Liver (tissue), 9 donors: ENCODE data around the gene LCTL. TPM values are rescaled to one million over a fixed set of nuclear protein-coding genes. Genes with fewer than 3 reads are reported as not detected.

Experiments used
- DNase-seq: peaks from one replicate; pipeline ENCODE4 v3.0.0-alpha.2; 2017; ENCODE audit warnings: low spot score
- H3K27ac ChIP-seq, 2 donors: one replicate each; pipeline ENCODE4 v1.7.0; 2013; ENCODE audit warnings: inconsistent platforms in 2 of 2, low read length in 2 of 2, control low read depth in 1 of 2, low read depth in 1 of 2, mild to moderate bottlenecking in 1 of 2
- H3K27me3 ChIP-seq, 4 donors: one replicate each; pipeline versions ENCODE4 v1.6.1 to v1.7.0; 2013; ENCODE audit warnings: low read length in 3 of 4, inconsistent platforms in 1 of 4, mild to moderate bottlenecking in 1 of 4, moderate library complexity in 1 of 4; ENCODE audit not compliant: control insufficient read depth in 4 of 4, insufficient read depth in 4 of 4
- H3K36me3 ChIP-seq, 4 donors: one replicate each; pipeline versions ENCODE4 v1.6.1 to v1.7.0; 2013; ENCODE audit warnings: low read length in 3 of 4, mild to moderate bottlenecking in 3 of 4, low read depth in 1 of 4, moderate library complexity in 1 of 4; ENCODE audit not compliant: control insufficient read depth in 4 of 4, insufficient read depth in 3 of 4
- H3K4me1 ChIP-seq, 4 donors: one replicate each; pipeline versions ENCODE4 v1.6.1 to v1.7.0; 2013; ENCODE audit warnings: low read length in 3 of 4, mild to moderate bottlenecking in 3 of 4, moderate library complexity in 1 of 4; ENCODE audit not compliant: control insufficient read depth in 4 of 4, insufficient read depth in 4 of 4
- H3K4me3 ChIP-seq, 3 donors: one replicate each; pipeline versions ENCODE4 v1.6.1 to v1.7.0; 2013; ENCODE audit warnings: low read length in 3 of 3, control low read depth in 1 of 3, low read depth in 1 of 3, mild to moderate bottlenecking in 1 of 3
- H3K9ac ChIP-seq, 2 donors: one replicate each; pipeline ENCODE4 v1.7.0; 2013; ENCODE audit warnings: low read length in 2 of 2, mild to moderate bottlenecking in 2 of 2, moderate library complexity in 2 of 2, control low read depth in 1 of 2, low read depth in 1 of 2
- H3K9me3 ChIP-seq, 4 donors: one replicate each; pipeline versions ENCODE4 v1.6.1 to v1.7.0; 2013; ENCODE audit warnings: low read length in 3 of 4; ENCODE audit not compliant: control insufficient read depth in 4 of 4
- EGR1 ChIP-seq, 2 donors: IDR thresholded peaks; 2 replicates each; pipeline ENCODE4 v1.6.1; 2016 to 2018; ENCODE audit warnings: antibody characterized with exemption in 2 of 2, low read depth in 2 of 2
- FOXA1 ChIP-seq: IDR thresholded peaks from 2 replicates; pipeline ENCODE4 v1.6.1; 2016; ENCODE audit warnings: antibody characterized with exemption
- FOXA2 ChIP-seq: IDR thresholded peaks from 2 replicates; pipeline ENCODE4 v1.6.1; 2016; ENCODE audit warnings: antibody characterized with exemption
- GABPA ChIP-seq, 2 donors: IDR thresholded peaks in 1 of 2; conservative IDR thresholded peaks in 1 of 2; 2 replicates each; pipeline ENCODE4 v1.6.1; 2016; ENCODE audit warnings: antibody characterized with exemption in 2 of 2, mild to moderate bottlenecking in 1 of 2, moderate library complexity in 1 of 2
- HNF4A ChIP-seq, 2 donors: conservative IDR thresholded peaks; 2 replicates each; pipeline ENCODE4 v1.6.1; 2016; ENCODE audit warnings: antibody characterized with exemption in 2 of 2, mild to moderate bottlenecking in 2 of 2
- HNF4G ChIP-seq: IDR thresholded peaks from 2 replicates; pipeline ENCODE4 v1.6.1; 2016; ENCODE audit warnings: antibody characterized with exemption
- JUND ChIP-seq, 2 donors: IDR thresholded peaks; 2 replicates each; pipeline ENCODE4 v1.6.1; 2016; ENCODE audit warnings: antibody characterized with exemption in 2 of 2
- MAX ChIP-seq: IDR thresholded peaks from 2 replicates; pipeline ENCODE4 v1.6.1; 2016; ENCODE audit warnings: antibody characterized with exemption
- NR2F2 ChIP-seq: IDR thresholded peaks from 2 replicates; pipeline ENCODE4 v1.6.1; 2016; ENCODE audit warnings: antibody characterized with exemption
- REST ChIP-seq: IDR thresholded peaks from 2 replicates; pipeline ENCODE4 v1.6.1; 2016; ENCODE audit warnings: antibody characterized with exemption, mild to moderate bottlenecking
- RXRA ChIP-seq, 2 donors: IDR thresholded peaks; 2 replicates each; pipeline ENCODE4 v1.6.1; 2017 to 2018; ENCODE audit warnings: antibody characterized with exemption in 2 of 2, mild to moderate bottlenecking in 1 of 2
- SP1 ChIP-seq: IDR thresholded peaks from 2 replicates; pipeline ENCODE4 v1.6.1; 2018; ENCODE audit warnings: antibody characterized with exemption, mild to moderate bottlenecking
- YY1 ChIP-seq: IDR thresholded peaks from 2 replicates; pipeline ENCODE4 v1.6.1; 2016; ENCODE audit warnings: antibody characterized with exemption, mild to moderate bottlenecking
- WGBS: extraction: QIAGEN DNeasy Blood & Tissue Kit; methylation state at CpG from one replicate; pipeline ENCODE4 v1.1.7; 2013; 5-methylcytosine and 5-hydroxymethylcytosine counted together
- polyA plus RNA-seq, 2 donors: library from polyadenylated mRNA; stranded (reverse) in 1 of 2; unstranded in 1 of 2; fragments of 200-250 nt in 1 of 2; fragments of >200 nt in 1 of 2; fragmentation: Nextera tagmentation in 1 of 2; extraction: Ambion mirVana in 1 of 2; gene quantifications; one replicate each; pipeline versions ENCODE4 v1.2.1 to v1.2.3, GENCODE V29; 2013 to 2015
- total RNA-seq, 2 donors: library from RNA; depleted of rRNA; stranded (reverse); fragments of >200 nt; gene quantifications; one replicate each; pipeline ENCODE4 v1.2.3, GENCODE V29; 2014
- TF ChIP-seq, protein P1 (sequence below): IDR thresholded peaks from 2 replicates; pipeline ENCODE4 v1.6.1; 2016; ENCODE audit warnings: antibody characterized with exemption
- TF ChIP-seq, protein P2 (sequence below): fragments of 150-350 bp; IDR thresholded peaks from 2 replicates; pipeline ENCODE4 v1.5.1; 2017; ENCODE audit warnings: improper control_type of control experiment, low read depth, low read length; ENCODE audit not compliant: missing input control
- TF ChIP-seq, protein P3 (sequence below): IDR thresholded peaks from 2 replicates; pipeline ENCODE4 v1.6.1; 2016; ENCODE audit warnings: antibody characterized with exemption
- donor health status: healthy.
- donor health status: healthy.
- donor health status: healthy.
- donor health status: healthy.
- donor health status: healthy.

The LCTL gene
- total and polyA plus RNA-seq, 4 donors = 0.13 TPM; not detected in 3

GRCh38 chr15:66572146-66572545 lies 6.3 kb upstream of the LCTL start:
- Histone ChIP-seq H3K27ac (no peak overlapping the region), H3K4me1 (peaks cover 0 to 1% (median 0%) of the 10 kb centered on the region in 4 donors), H3K9me3 (no peaks in the 10 kb centered on the region), H3K9ac (no peak overlapping the region), H3K4me3 (no peak overlapping the region), H3K36me3 (no peaks in the 10 kb centered on the region), H3K27me3 (no peaks in the 10 kb centered on the region)
- no peak for TF ChIP-seq REST
- no peak for TF ChIP-seq FOXA2
- no peak for TF ChIP-seq MAX
- no peak for TF ChIP-seq GABPA (IDR thresholded peaks at IDR 0.05 in 1 of 2, conservative IDR thresholded peaks at IDR 0.05 in 1 of 2)
- no peak for TF ChIP-seq FOXA1
- TF ChIP-seq EGR1 (IDR thresholded peaks at IDR 0.05; ENCODE audit: low read depth in 2 of 2) = no peak
- TF ChIP-seq HNF4G = no peak
- TF ChIP-seq JUND (IDR thresholded peaks at IDR 0.05) = no peak
- DNase-seq = no peak
- 95% methylated on average over 4 of the region's 4 CpGs for WGBS

DNA sequence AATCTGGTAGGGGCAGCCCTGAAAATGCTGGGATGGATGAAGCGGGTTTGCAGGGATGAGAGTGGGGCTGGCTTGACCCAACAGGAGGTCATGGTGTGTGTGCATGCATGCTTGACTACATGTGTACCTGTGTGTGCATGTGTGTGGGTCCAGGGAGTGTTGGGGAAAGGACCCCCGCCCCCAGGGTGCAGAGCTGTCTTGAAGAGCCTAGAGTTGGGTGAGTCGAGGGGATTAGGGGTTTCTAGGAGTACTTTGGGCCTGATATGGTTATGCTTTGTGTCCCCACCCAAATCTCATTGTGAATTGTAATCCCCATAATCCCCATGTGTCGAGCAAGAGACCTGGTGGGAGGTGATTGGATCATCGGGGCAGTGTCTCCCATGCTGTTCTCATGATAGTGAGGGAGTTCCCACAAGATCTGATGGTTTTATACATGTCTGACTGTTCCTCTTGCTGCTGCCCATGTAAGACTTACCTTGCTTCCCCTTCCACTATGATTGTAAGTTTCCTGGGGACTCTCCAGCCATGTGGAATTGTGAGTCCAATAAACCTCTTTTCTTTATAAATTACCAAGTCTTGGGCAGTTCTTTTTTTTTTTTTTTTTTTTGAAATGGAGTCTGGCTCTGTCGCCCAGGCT lies 5.2 kb upstream of the LCTL start:
- no peak overlapping the region for H3K4me3 ChIP-seq
- H3K36me3 ChIP-seq = no peaks in the 10 kb centered on the region
- no peaks in the 10 kb centered on the region for H3K27me3 ChIP-seq
- H3K4me1 ChIP-seq = peaks cover 0 to 5% (median under 1%) of the 10 kb centered on the region in 4 donors
- no peak for DNase-seq
- 80% methylated on average over 6 of the region's 6 CpGs for WGBS
- H3K9ac ChIP-seq = no peak overlapping the region
- H3K9me3 ChIP-seq = no peaks in the 10 kb centered on the region
- TF ChIP-seq JUND (IDR thresholded peaks at IDR 0.05) (no peak), EGR1 (IDR thresholded peaks at IDR 0.05; ENCODE audit: low read depth in 2 of 2) (no peak), GABPA (IDR thresholded peaks at IDR 0.05 in 1 of 2, conservative IDR thresholded peaks at IDR 0.05 in 1 of 2) (no peak), FOXA2 (no peak), SP1 (no peak), REST (no peak), RXRA (IDR thresholded peaks at IDR 0.05) (no peak), YY1 (no peak), HNF4G (no peak), HNF4A (conservative IDR thresholded peaks at IDR 0.05) (no peak), NR2F2 (no peak), MAX (no peak), FOXA1 (no peak)
- TF ChIP-seq, protein P1, sequence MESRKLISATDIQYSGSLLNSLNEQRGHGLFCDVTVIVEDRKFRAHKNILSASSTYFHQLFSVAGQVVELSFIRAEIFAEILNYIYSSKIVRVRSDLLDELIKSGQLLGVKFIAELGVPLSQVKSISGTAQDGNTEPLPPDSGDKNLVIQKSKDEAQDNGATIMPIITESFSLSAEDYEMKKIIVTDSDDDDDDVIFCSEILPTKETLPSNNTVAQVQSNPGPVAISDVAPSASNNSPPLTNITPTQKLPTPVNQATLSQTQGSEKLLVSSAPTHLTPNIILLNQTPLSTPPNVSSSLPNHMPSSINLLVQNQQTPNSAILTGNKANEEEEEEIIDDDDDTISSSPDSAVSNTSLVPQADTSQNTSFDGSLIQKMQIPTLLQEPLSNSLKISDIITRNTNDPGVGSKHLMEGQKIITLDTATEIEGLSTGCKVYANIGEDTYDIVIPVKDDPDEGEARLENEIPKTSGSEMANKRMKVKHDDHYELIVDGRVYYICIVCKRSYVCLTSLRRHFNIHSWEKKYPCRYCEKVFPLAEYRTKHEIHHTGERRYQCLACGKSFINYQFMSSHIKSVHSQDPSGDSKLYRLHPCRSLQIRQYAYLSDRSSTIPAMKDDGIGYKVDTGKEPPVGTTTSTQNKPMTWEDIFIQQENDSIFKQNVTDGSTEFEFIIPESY = no peak
- TF ChIP-seq, protein P2, sequence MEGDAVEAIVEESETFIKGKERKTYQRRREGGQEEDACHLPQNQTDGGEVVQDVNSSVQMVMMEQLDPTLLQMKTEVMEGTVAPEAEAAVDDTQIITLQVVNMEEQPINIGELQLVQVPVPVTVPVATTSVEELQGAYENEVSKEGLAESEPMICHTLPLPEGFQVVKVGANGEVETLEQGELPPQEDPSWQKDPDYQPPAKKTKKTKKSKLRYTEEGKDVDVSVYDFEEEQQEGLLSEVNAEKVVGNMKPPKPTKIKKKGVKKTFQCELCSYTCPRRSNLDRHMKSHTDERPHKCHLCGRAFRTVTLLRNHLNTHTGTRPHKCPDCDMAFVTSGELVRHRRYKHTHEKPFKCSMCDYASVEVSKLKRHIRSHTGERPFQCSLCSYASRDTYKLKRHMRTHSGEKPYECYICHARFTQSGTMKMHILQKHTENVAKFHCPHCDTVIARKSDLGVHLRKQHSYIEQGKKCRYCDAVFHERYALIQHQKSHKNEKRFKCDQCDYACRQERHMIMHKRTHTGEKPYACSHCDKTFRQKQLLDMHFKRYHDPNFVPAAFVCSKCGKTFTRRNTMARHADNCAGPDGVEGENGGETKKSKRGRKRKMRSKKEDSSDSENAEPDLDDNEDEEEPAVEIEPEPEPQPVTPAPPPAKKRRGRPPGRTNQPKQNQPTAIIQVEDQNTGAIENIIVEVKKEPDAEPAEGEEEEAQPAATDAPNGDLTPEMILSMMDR = no peak
- TF ChIP-seq, protein P3, sequence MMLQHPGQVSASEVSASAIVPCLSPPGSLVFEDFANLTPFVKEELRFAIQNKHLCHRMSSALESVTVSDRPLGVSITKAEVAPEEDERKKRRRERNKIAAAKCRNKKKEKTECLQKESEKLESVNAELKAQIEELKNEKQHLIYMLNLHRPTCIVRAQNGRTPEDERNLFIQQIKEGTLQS = no peak
- H3K27ac ChIP-seq = no peak overlapping the region
